ENCODE measurements around the gene TMA7B.

Gene TMA7B

GRCh38 chr22:39959640-39960447 is at the start of gene TMA7B:
Gene TMA7B, plus strand, starts transcription at chr22:39960397. Its CDS starts 3,978 bp downstream, at chr22:39964375.
- no peak for DNase-seq

GRCh38 chr22:39910876-39911613 is 49.2 kb upstream of the TMA7B start:
- DNase-seq = no peak

- DNase-seq = no peak
Measured at GRCh38 chr22:39913321-39913720, 46.9 kb upstream of the TMA7B start.

- no peak for DNase-seq
Measured at GRCh38 chr22:39913886-39914285, 46.3 kb upstream of the TMA7B start.

GRCh38 chr22:39914584-39914983 is 45.6 kb upstream of the TMA7B start:
- no peak for DNase-seq

GRCh38 chr22:39915295-39915726 is 44.9 kb upstream of the TMA7B start:
- DNase-seq = no peak

GRCh38 chr22:39916496-39916895 is 43.7 kb upstream of the TMA7B start:
- no peak for DNase-seq

- DNase-seq = no peak
Measured at GRCh38 chr22:39917197-39917643, 43.0 kb upstream of the TMA7B start.

GRCh38 chr22:39917776-39918495 is 42.3 kb upstream of the TMA7B start:
- no peak for DNase-seq

- DNase-seq = no peak
Measured at GRCh38 chr22:39920134-39920743, 40.0 kb upstream of the TMA7B start.

GRCh38 chr22:39923696-39924095 is 36.5 kb upstream of the TMA7B start:
- DNase-seq = no peak

- no peak for DNase-seq
Measured at GRCh38 chr22:39924286-39924685, 35.9 kb upstream of the TMA7B start.

- no peak for DNase-seq
Measured at GRCh38 chr22:39925273-39925672, 34.9 kb upstream of the TMA7B start.

- DNase-seq = no peak
Measured at GRCh38 chr22:39925909-39926679, 34.1 kb upstream of the TMA7B start.

GRCh38 chr22:39926753-39927152 is 33.4 kb upstream of the TMA7B start:
- DNase-seq = no peak

- no peak for DNase-seq
Measured at GRCh38 chr22:39927544-39927943, 32.7 kb upstream of the TMA7B start.

- DNase-seq = no peak
Measured at GRCh38 chr22:39928536-39929520, 31.4 kb upstream of the TMA7B start.

- DNase-seq = no peak
Measured at GRCh38 chr22:39931251-39931650, 28.9 kb upstream of the TMA7B start.

GRCh38 chr22:39932166-39932565 is 28.0 kb upstream of the TMA7B start:
- DNase-seq = no peak

GRCh38 chr22:39932918-39933649 is 27.1 kb upstream of the TMA7B start:
- no peak for DNase-seq
